Keratinocyte (primary cell): ENCODE data around the gene DPYD. TPM values are rescaled to one million over a fixed set of nuclear protein-coding genes. Genes with fewer than 3 reads are reported as not detected.

ENCODE experiments used
- DNase-seq: peaks from one replicate; pipeline ENCODE4 v3.0.0-alpha.2; 2011; ENCODE audit warnings: low read depth, missing footprints, low spot score
- FAIRE-seq: peaks from 2 replicates; lab custom pipeline; 2011; peaks lifted over from hg19 to GRCh38; lab: Jason Lieb, UNC
- H2AFZ ChIP-seq: 2 replicates; pipeline ENCODE4 v1.6.0; 2012; ENCODE audit warnings: low read length, control low read depth, inconsistent platforms; ENCODE audit not compliant: control insufficient read depth
- H3K27ac ChIP-seq: 2 replicates; pipeline ENCODE4 v1.5.1; 2011; ENCODE audit warnings: low read length; ENCODE audit not compliant: control insufficient read depth, insufficient read depth
- H3K27me3 ChIP-seq: 3 replicates; pipeline ENCODE4 v1.6.0; 2011; ENCODE audit warnings: low read length; ENCODE audit not compliant: control insufficient read depth, insufficient read depth; ENCODE audit errors: extremely low read depth
- H3K36me3 ChIP-seq, 2 experiments: 2 replicates in 1 of 2; 3 replicates in 1 of 2; pipeline ENCODE4 v1.5.1; 2011; ENCODE audit warnings: low read length in 2 of 2, mild to moderate bottlenecking in 1 of 2; ENCODE audit not compliant: control insufficient read depth in 2 of 2, insufficient read depth in 2 of 2; ENCODE audit errors: extremely low read depth in 1 of 2
- H3K4me1 ChIP-seq: 3 replicates; pipeline ENCODE4 v1.5.1; 2011; ENCODE audit warnings: low read length; ENCODE audit not compliant: control insufficient read depth, insufficient read depth; ENCODE audit errors: extremely low read depth
- H3K4me2 ChIP-seq: 3 replicates; pipeline ENCODE4 v1.6.0; 2011; ENCODE audit warnings: low read depth, low read length; ENCODE audit not compliant: control insufficient read depth, insufficient read depth; ENCODE audit errors: extremely low read depth
- H3K4me3 ChIP-seq, 3 experiments: fragments of 200-600 bp in 1 of 3; sonication (generic) in 1 of 3; 2 replicates in 2 of 3; 3 replicates in 1 of 3; pipeline ENCODE4 v1.5.1; 2011 to 2016; ENCODE audit warnings: low read length in 3 of 3, mild to moderate bottlenecking in 3 of 3, control low read depth in 2 of 3, inconsistent platforms in 1 of 3, low read depth in 1 of 3, mixed read lengths in 1 of 3, mixed run types in 1 of 3, moderate library complexity in 1 of 3; ENCODE audit not compliant: control insufficient read depth in 2 of 3, insufficient read depth in 2 of 3; ENCODE audit errors: extremely low read depth in 1 of 3
- H3K79me2 ChIP-seq: 2 replicates; pipeline ENCODE4 v1.6.0; 2012; ENCODE audit warnings: low read length; ENCODE audit not compliant: control insufficient read depth, insufficient read depth
- H3K9ac ChIP-seq: 3 replicates; pipeline ENCODE4 v1.6.0; 2011; ENCODE audit warnings: low read length; ENCODE audit not compliant: control insufficient read depth, insufficient read depth; ENCODE audit errors: extremely low read depth
- H3K9me1 ChIP-seq: 3 replicates; pipeline ENCODE4 v1.6.0; 2011; ENCODE audit warnings: low read length; ENCODE audit not compliant: control insufficient read depth, insufficient read depth; ENCODE audit errors: extremely low read depth
- H3K9me3 ChIP-seq: 2 replicates; pipeline ENCODE4 v1.5.1; 2012; ENCODE audit warnings: low read depth, low read length; ENCODE audit not compliant: control insufficient read depth
- H4K20me1 ChIP-seq: 3 replicates; pipeline ENCODE4 v1.6.0; 2011; ENCODE audit warnings: low read length; ENCODE audit not compliant: control insufficient read depth, insufficient read depth; ENCODE audit errors: extremely low read depth
- CTCF ChIP-seq, 3 experiments: IDR thresholded peaks in 1 of 3; conservative IDR thresholded peaks in 1 of 3; optimal IDR thresholded peaks in 1 of 3; 2 replicates in 2 of 3; 3 replicates in 1 of 3; pipeline versions ENCODE3 to v1.5.1; 2011; ENCODE audit warnings: low read length in 3 of 3, mild to moderate bottlenecking in 3 of 3, moderate library complexity in 2 of 3, control low read depth in 1 of 3, inconsistent platforms in 1 of 3; ENCODE audit not compliant: insufficient read depth in 2 of 3; ENCODE audit errors: extremely low read depth in 1 of 3
- EZH2 ChIP-seq: IDR thresholded peaks from one replicate; pipeline ENCODE4 v1.6.1; 2012; ENCODE audit warnings: inconsistent platforms, mild to moderate bottlenecking, low read length, moderate library complexity
- dilution Hi-C: fragments of 300-500 bp; cut with MboI; formaldehyde crosslinking; loops from one replicate; pipeline ENCODE4 v1.7.0; 2020; ENCODE audit warnings: low sequenced_read_pairs; ENCODE audit not compliant: extremely low pct_ligation_motif_present
- polyA plus RNA-seq, 5 experiments: library from polyadenylated mRNA; depleted of rRNA in 3 of 5; stranded (reverse) in 3 of 5; stranded (forward) in 1 of 5; unstranded in 1 of 5; fragments of >200 nt; gene quantifications; 1 replicate in 1 of 5; 2 replicates in 3 of 5; 3 replicates in 1 of 5; pipeline versions ENCODE4 v1.2.1 to v1.2.3, GENCODE V29; 2011 to 2012; ENCODE audit warnings: missing spikeins in 2 of 5, low read depth in 1 of 5, low replicate concordance in 1 of 5

The DPYD gene
- polyA plus RNA-seq, 1 donor (not counting 4 experiments of a cell fraction or from before 2014, with no cell fraction given), result 1.9 TPM

- FAIRE-seq (no peak), DNase-seq (no peak)
- H3K9me3 ChIP-seq, result no peaks in the 10 kb centered on the region
- H3K4me1 ChIP-seq, result peaks cover 8% of the 10 kb centered on the region
- no peak overlapping the region for H3K4me3 ChIP-seq
- H3K9me1 ChIP-seq, result no peaks in the 10 kb centered on the region
- no peaks in the 10 kb centered on the region for H4K20me1 ChIP-seq
- H3K4me2 ChIP-seq, result no peak overlapping the region
- no peak overlapping the region for H3K9ac ChIP-seq
- H3K27ac ChIP-seq, result no peak overlapping the region
- TF ChIP-seq CTCF (optimal IDR thresholded peaks at IDR 0.05 in 1 of 3, IDR thresholded peaks at IDR 0.05 in 1 of 3, conservative IDR thresholded peaks at IDR 0.05 in 1 of 3; ENCODE audit: extremely low read depth in 1 of 3, insufficient read depth in 2 of 3, low read length in 3 of 3), result no peak
- TF ChIP-seq EZH2, result no peak
- H3K36me3 ChIP-seq, result no peaks in the 10 kb centered on the region
- dilution Hi-C loops, result no loop called here
- H2AFZ ChIP-seq, result no peak overlapping the region
- H3K79me2 ChIP-seq, result no peaks in the 10 kb centered on the region
- no peaks in the 10 kb centered on the region for H3K27me3 ChIP-seq
Measured at GRCh38 chr1:97895278-97895677, 25.6 kb downstream of the DPYD start.

GRCh38 chr1:97893844-97894243, 27.0 kb downstream of the DPYD start:
- Histone ChIP-seq H3K9ac (no peak overlapping the region), H3K9me1 (no peaks in the 10 kb centered on the region), H4K20me1 (no peaks in the 10 kb centered on the region), H3K4me1 (peaks cover 8% of the 10 kb centered on the region), H3K79me2 (no peaks in the 10 kb centered on the region), H3K9me3 (no peaks in the 10 kb centered on the region), H3K27me3 (no peaks in the 10 kb centered on the region), H3K36me3 (no peaks in the 10 kb centered on the region), H2AFZ (no peak overlapping the region), H3K27ac (no peak overlapping the region), H3K4me3 (no peak overlapping the region), H3K4me2 (peak overlapping the region; percentile 29)
- DNase-seq (peak; percentile 5), FAIRE-seq (no peak)
- TF ChIP-seq CTCF (optimal IDR thresholded peaks at IDR 0.05 in 1 of 3, IDR thresholded peaks at IDR 0.05 in 1 of 3, conservative IDR thresholded peaks at IDR 0.05 in 1 of 3; ENCODE audit: extremely low read depth in 1 of 3, insufficient read depth in 2 of 3, low read length in 3 of 3) (no peak), EZH2 (no peak)
- dilution Hi-C loops, result no loop called here
